ENCODE results near the gene AHRR.
"Not testable (repeated sequence)": the region's sequence is repeated elsewhere in the genome, so short reads cannot be mapped to it uniquely, and the experiment has no call there.

The AHRR gene

DNA sequence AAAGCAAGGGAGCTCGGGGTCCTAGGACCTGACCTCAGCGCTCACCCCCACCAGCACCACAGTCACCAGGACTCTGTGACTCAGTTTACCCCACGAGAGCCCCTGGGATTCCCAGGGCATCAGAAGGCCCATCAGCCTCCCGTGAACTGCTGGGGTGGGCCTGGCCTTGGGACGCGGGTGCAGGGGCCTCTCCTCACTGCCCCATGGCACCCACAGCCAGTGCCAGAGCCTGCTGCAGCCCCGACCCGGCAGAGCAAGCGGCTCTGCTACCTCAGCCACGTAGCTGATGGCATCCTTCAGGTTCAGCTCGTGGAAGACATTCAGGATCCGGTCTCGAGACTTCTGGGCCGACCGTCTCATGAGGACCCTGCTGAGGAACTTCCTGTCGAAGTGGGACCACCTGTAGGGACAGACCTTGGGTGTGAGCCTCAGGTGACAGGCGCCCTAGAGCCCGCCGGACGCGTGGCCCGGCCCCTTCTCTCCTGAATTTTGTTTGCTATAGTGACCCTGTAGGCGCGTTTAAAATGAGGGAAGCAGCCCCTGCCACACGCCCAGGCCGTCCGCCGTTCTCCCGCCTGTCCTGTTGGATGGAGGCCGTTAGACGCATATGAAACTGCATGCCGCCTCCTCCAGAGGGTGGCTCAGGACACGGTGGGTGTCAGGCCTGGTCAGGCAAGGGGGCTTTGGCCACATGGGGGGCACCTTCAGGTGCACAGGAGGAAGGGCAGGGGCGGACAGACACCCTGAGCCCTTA lies 158.2 kb downstream of the AHRR start:
- no peak for FAIRE-seq
- no peak for DNase-seq (ENCODE audit: insufficient read length, low spot score)
- TF ChIP-seq POLR2A (IDR thresholded peaks at IDR 0.05; ENCODE audit: low read depth, low read length), result no peak

DNA sequence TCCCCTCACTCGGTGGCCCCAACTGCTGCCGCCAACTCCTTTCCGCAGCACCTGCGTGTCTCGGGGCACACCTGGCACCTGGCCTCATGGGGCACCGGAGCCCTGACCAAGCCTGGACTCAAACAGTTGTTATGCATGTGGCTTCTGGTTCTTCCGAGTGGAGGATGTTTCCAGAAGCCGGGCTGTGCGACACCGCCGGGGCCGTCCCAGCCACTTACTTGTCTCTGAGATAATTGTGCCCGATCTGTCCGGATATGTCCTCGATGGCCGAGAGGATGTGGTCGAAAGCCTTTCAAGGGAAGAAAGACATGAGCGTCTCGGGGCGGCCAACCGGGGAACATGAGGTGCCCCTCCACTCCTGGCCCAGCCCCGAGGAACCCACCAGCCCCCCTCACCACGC lies 159.8 kb downstream of the AHRR start:
- TF ChIP-seq POLR2A (IDR thresholded peaks at IDR 0.05; ENCODE audit: low read depth, low read length), result no peak
- no peak for DNase-seq (ENCODE audit: insufficient read length, low spot score)
- no peak for FAIRE-seq

DNA sequence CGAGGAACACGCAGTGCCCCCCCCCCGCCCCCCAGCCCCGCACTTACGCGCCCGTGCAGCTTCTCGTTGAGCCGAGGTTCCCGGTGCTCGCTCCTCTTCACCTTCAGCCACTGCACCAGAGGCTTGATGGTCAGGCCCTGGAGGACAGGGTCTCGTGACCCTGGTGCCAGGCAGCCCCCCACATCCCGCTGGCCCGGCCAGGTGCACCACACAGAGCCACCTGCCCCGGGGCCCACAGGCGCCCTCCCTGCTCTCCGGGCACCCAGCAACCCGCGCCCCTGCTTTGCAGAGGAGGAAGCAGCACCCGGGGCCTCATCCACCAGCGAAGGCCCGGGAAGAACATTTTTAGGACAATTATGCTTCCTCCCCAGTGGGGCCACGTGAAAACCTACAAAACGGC lies 160.5 kb downstream of the AHRR start:
- DNase-seq (ENCODE audit: insufficient read length, low spot score) (no peak), FAIRE-seq (no peak)
- no peak for TF ChIP-seq POLR2A (IDR thresholded peaks at IDR 0.05; ENCODE audit: low read depth, low read length)

DNA sequence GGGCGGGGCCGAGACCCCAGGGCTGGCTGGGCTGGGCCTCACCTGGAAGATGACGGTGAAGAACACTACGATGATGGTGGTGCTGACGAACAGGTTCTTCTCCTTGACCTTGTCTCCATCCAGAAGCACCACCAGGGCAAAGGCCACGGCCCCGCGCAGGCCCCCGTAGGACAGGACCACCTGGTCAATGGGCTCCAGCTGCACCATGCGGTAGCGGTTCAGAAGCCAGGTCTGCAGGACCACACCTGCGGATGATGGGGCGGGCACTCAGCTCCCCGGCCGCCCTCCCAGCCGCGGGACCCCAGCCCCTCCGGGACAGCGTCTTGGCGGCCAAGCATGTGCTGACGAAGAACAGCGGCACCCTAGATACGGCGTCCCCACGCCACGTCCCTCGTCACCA lies 161.0 kb downstream of the AHRR start:
- no peak for DNase-seq (ENCODE audit: insufficient read length, low spot score)
- TF ChIP-seq POLR2A (IDR thresholded peaks at IDR 0.05; ENCODE audit: low read depth, low read length), result no peak
- FAIRE-seq, result no peak

DNA sequence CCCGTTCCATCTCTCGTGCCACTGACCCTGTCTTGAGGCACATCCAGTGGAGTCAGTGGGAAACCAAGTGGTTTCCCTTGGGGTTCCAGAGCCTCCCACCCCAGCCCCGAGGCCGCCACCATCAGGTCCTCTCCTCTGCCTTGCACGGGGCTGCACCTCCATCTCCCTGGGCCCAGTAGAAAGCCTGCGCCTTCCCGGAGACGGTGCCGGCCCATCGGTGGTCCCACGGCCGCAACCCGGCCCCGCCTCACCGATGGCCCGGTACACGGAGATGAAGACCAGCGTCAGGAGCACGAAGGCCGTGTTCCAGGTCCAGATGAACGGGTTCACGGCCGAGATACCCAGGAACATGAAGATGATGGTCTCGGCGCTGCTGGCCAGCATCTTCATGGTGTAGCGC lies 161.5 kb downstream of the AHRR start:
- FAIRE-seq (no peak), DNase-seq (ENCODE audit: insufficient read length, low spot score) (no peak)
- no peak for TF ChIP-seq POLR2A (IDR thresholded peaks at IDR 0.05; ENCODE audit: low read depth, low read length)

DNA sequence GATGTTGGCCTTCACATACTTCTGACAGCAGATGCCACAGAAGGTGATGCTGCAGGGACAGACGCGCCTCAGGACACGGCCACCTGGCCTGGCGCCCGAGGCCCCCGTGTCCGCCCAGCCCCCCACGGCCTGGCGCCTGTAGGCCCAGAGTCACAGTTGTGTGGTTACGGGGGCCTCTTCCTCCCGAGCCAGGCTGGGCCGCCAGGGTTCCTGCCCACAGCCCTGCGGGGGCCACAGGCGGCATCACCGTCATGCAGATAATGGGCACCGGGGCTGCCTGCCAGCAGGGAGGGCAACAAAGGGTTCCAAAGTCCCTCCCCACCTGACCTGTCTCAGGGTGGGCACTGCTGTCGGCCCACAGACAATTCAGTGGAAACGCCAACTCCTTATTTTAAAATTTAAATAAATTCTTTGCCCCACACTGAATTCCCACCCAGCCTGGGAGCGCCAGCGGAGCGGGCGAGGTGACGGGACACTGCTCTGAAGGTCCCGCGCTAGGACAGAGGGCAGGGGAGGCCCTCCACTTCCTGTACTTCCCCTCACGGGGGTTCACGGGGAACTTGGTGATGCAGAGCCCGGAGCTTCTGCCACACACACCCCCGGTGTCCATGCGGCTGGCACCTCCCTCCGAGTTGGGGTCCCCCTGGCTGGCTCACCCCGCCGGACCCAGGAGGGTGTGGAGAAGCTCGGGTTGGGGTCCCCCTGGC lies 162.1 kb downstream of the AHRR start:
- TF ChIP-seq POLR2A (IDR thresholded peaks at IDR 0.05; ENCODE audit: low read depth, low read length), result no peak
- FAIRE-seq (no peak), DNase-seq (ENCODE audit: insufficient read length, low spot score) (no peak)

DNA sequence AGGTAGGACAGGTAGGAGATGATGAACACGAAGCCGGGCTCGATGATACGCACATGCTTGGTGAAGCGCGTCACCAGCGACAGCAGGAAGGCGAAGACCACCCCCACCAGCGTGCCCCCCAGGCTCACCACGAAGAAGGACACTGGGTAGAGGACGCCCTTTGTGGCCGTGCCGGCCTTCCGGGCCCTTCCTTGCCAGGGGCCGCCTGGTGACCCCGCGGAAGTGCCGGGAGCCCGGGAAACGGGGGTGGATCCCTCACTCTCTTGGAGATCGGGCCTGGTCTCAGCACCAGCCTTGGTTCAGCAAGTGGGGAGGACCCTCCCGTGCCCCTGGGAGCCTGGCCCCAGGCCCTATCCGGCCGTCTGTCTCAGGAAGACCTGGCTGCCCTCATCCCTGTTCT lies 163.0 kb downstream of the AHRR start:
- DNase-seq (ENCODE audit: insufficient read length, low spot score) (no peak), FAIRE-seq (no peak)
- TF ChIP-seq POLR2A (IDR thresholded peaks at IDR 0.05; ENCODE audit: low read depth, low read length), result no peak

DNA sequence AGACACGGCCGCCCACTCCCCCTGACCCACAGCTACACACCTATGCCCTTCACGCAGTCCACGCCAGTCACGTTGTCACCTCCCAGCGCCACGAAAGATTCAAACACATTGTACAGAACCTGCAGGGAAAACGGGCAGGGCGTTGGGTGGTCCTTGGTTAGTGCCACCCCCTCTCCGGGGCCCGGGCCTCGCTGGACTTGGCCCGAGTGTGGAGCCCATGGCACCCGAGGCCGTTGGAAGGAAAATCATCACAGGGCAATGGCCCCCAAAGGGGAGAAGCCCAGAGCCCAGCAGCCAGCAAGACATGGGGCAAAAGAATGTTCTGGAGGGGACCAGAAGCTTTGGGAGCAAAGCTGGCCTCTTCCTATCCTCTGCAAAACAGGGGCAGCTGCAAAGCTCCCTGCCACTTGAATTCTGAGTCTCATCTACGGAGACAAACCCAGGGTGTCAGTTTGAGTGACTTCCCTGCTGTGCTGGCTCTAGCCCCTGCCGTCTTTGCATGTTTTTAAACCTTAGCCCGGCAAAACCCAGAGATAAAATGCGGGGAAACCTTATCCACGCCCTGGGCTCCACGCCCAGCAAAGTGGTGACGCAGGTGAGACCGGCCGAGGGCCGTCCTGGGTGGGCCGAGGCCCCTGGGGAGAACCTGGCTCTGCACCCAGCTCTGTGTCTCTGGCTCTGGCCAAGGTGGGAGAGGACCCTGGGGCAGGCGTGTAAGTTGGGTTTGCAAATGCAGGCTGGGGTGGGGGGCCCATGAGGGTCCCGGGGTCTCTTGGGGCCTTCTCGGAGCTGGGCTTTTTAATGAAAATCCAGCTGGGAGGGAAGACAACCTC lies 163.8 kb downstream of the AHRR start:
- TF ChIP-seq POLR2A (IDR thresholded peaks at IDR 0.05; ENCODE audit: low read depth, low read length), result no peak
- DNase-seq (ENCODE audit: insufficient read length, low spot score), result no peak
- no peak for FAIRE-seq

DNA sequence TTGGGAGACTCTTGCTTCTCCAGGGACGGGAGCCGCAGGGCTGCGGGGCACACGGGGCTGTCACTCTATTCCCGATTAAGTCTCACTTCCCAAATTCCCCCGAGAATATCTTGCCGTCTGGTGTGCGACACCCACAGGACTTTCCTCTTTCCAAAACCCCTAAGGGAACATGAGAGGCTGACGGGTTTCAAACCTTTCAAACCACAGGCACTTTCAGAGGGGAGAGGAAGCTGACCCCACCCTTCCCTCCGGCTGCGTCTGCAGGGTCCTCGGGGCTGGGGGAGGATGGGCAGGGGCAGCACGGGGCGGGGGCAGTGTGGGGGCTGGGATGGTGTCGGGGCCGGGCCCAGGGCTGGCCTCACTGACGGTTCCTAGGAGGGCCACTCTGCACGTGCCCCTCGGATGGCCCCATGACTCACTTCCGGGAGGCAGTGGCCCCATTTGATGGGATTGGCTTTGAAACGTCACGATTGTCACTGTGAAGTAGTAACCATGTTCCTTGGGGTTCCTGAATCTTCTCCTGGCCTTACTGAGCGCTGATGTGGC lies 164.5 kb downstream of the AHRR start:
- DNase-seq (ENCODE audit: insufficient read length, low spot score), result no peak
- TF ChIP-seq POLR2A (IDR thresholded peaks at IDR 0.05; ENCODE audit: low read depth, low read length), result no peak
- no peak for FAIRE-seq

DNA sequence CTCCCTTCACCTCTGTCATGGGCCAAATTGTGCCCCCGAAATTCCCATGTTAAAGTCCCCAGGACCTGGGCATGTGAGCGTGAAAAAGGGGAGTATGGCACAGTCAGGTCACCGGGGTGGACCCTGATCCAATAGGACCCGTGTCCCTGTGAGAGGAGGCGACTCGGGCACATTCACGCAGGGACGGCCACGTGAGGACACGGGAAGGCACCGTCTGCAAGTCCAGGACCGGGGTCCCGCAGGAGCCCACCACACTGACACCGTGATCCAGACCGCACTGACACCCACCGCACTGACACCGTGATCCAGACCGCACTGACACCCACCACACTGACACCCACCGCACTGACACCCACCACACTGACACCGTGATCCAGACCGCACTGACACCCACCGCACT lies 165.1 kb downstream of the AHRR start:
- DNase-seq (ENCODE audit: insufficient read length, low spot score); FAIRE-seq: not testable (repeated sequence)
